H9 (cell line): ENCODE data around the gene BDNF. TPM values are rescaled to one million over a fixed set of nuclear protein-coding genes. Genes with fewer than 3 reads are reported as not detected.

Source experiments
- DNase-seq: peaks from one replicate; pipeline ENCODE4 v3.0.0-alpha.2; 2017
- H2AFZ ChIP-seq: one replicate; pipeline ENCODE4 v1.6.1; 2013; ENCODE audit warnings: mild to moderate bottlenecking, low read length, control low read depth, moderate library complexity
- H2AK5ac ChIP-seq: 2 replicates; pipeline ENCODE4 v1.6.1; 2013; ENCODE audit warnings: low read length, control low read depth, mixed read lengths; ENCODE audit not compliant: insufficient read length
- H2BK120ac ChIP-seq: one replicate; pipeline ENCODE4 v1.6.1; 2013; ENCODE audit warnings: low read depth, mild to moderate bottlenecking, low read length, control low read depth, inconsistent platforms; ENCODE audit not compliant: poor library complexity, severe bottlenecking
- H2BK12ac ChIP-seq: 2 replicates; pipeline ENCODE4 v1.6.1; 2013; ENCODE audit warnings: low read length, control low read depth, mixed read lengths, low read depth; ENCODE audit not compliant: insufficient read length
- H2BK15ac ChIP-seq: 2 replicates; pipeline ENCODE4 v1.6.1; 2013; ENCODE audit warnings: low read depth, low read length, control low read depth
- H2BK20ac ChIP-seq: one replicate; pipeline ENCODE4 v1.6.1; 2013; ENCODE audit warnings: low read depth, mild to moderate bottlenecking, low read length, control low read depth, inconsistent platforms; ENCODE audit not compliant: poor library complexity, severe bottlenecking
- H2BK5ac ChIP-seq: 2 replicates; pipeline ENCODE4 v1.6.1; 2013; ENCODE audit warnings: low read length, control low read depth, mixed read lengths; ENCODE audit not compliant: insufficient read length
- H3K14ac ChIP-seq: 2 replicates; pipeline ENCODE4 v1.6.1; 2013; ENCODE audit warnings: low read length, control low read depth; ENCODE audit not compliant: insufficient read depth
- H3K18ac ChIP-seq: 2 replicates; pipeline ENCODE4 v1.6.1; 2013; ENCODE audit warnings: low read depth, mild to moderate bottlenecking, mixed read lengths, low read length, control low read depth; ENCODE audit not compliant: insufficient read length
- H3K23ac ChIP-seq: 2 replicates; pipeline ENCODE4 v1.6.1; 2013; ENCODE audit warnings: low read length, control low read depth, mixed read lengths, low read depth; ENCODE audit not compliant: insufficient read length
- H3K23me2 ChIP-seq: 2 replicates; pipeline ENCODE4 v1.6.1; 2013; ENCODE audit warnings: low read depth, mild to moderate bottlenecking, mixed read lengths, low read length, control low read depth; ENCODE audit not compliant: insufficient read length, poor library complexity, severe bottlenecking
- H3K27ac ChIP-seq: 2 replicates; pipeline ENCODE4 v1.5.1; 2013; ENCODE audit warnings: low read length, control low read depth, mixed read lengths, low read depth; ENCODE audit not compliant: insufficient read length
- H3K27me3 ChIP-seq: 2 replicates; pipeline ENCODE4 v1.6.1; 2013; ENCODE audit warnings: low read length, control low read depth, inconsistent platforms; ENCODE audit not compliant: insufficient read depth
- H3K4ac ChIP-seq: 2 replicates; pipeline ENCODE4 v1.6.1; 2013; ENCODE audit warnings: low read depth, mild to moderate bottlenecking, control low read depth, inconsistent platforms, low read length, moderate library complexity
- H3K4me1 ChIP-seq: 2 replicates; pipeline ENCODE4 v1.6.1; 2013; ENCODE audit warnings: low read length, control low read depth, inconsistent platforms; ENCODE audit not compliant: insufficient read depth
- H3K4me2 ChIP-seq: 2 replicates; pipeline ENCODE4 v1.6.1; 2013; ENCODE audit warnings: low read length, control low read depth, mixed read lengths; ENCODE audit not compliant: insufficient read length, insufficient read depth
- H3K56ac ChIP-seq: 2 replicates; pipeline ENCODE4 v1.6.1; 2013; ENCODE audit warnings: low read depth, mild to moderate bottlenecking, mixed read lengths, low read length, control low read depth; ENCODE audit not compliant: insufficient read length
- H3K79me1 ChIP-seq: 2 replicates; pipeline ENCODE4 v1.6.1; 2013; ENCODE audit warnings: low read depth, mild to moderate bottlenecking, moderate library complexity, low read length, control low read depth, inconsistent platforms; ENCODE audit not compliant: insufficient read depth, poor library complexity, severe bottlenecking
- H3K79me2 ChIP-seq: 2 replicates; pipeline ENCODE4 v1.6.1; 2013; ENCODE audit warnings: low read length, control low read depth, inconsistent platforms; ENCODE audit not compliant: insufficient read depth
- H3K9ac ChIP-seq: 2 replicates; pipeline ENCODE4 v1.6.1; 2013; ENCODE audit warnings: low read length, control low read depth, mixed read lengths; ENCODE audit not compliant: insufficient read length; ENCODE audit errors: extremely low read depth
- H3K9me3 ChIP-seq: one replicate; pipeline ENCODE4 v1.6.1; 2013; ENCODE audit warnings: low read depth, low read length, inconsistent platforms; ENCODE audit not compliant: control insufficient read depth
- H3T11ph ChIP-seq: one replicate; pipeline ENCODE4 v1.6.1; 2013; ENCODE audit warnings: mild to moderate bottlenecking, low read length, control low read depth, inconsistent platforms
- H4K20me1 ChIP-seq: one replicate; pipeline ENCODE4 v1.6.1; 2013; ENCODE audit not compliant: control insufficient read depth, insufficient read length, insufficient read depth
- H4K5ac ChIP-seq: 2 replicates; pipeline ENCODE4 v1.6.1; 2013; ENCODE audit warnings: low read depth, mild to moderate bottlenecking, mixed read lengths, low read length, control low read depth; ENCODE audit not compliant: insufficient read length
- H4K8ac ChIP-seq: replicated peaks from 2 replicates; pipeline ENCODE4 v1.6.1; 2013; ENCODE audit warnings: low read length, control low read depth, mixed read lengths, low read depth; ENCODE audit not compliant: insufficient read length
- H4K91ac ChIP-seq: 2 replicates; pipeline ENCODE4 v1.6.1; 2013; ENCODE audit warnings: low read depth, mild to moderate bottlenecking, moderate library complexity, mixed read lengths, low read length, control low read depth; ENCODE audit not compliant: insufficient read length
- H3K27ac Mint-ChIP-seq, 3 experiments: 2 replicates in 2 of 3; 3 replicates in 1 of 3; pipeline ENCODE4 v1.8.0; 2020 to 2021; ENCODE audit warnings: mixed read lengths in 3 of 3, mild to moderate bottlenecking in 1 of 3, moderate library complexity in 1 of 3
- H3K27me3 Mint-ChIP-seq: 2 replicates; pipeline ENCODE4 v1.8.0; 2021; ENCODE audit warnings: low read depth, mild to moderate bottlenecking, moderate library complexity, mixed read lengths
- H3K36me3 Mint-ChIP-seq, 3 experiments: 2 replicates in 2 of 3; 3 replicates in 1 of 3; pipeline ENCODE4 v1.8.0; 2020 to 2021; ENCODE audit warnings: low read depth in 3 of 3, mixed read lengths in 3 of 3; ENCODE audit not compliant: insufficient read depth in 1 of 3
- H3K4me1 Mint-ChIP-seq, 2 experiments: 2 replicates each; pipeline ENCODE4 v1.8.0; 2020; ENCODE audit warnings: mixed read lengths in 2 of 2
- H3K4me3 Mint-ChIP-seq, 2 experiments: 2 replicates in 1 of 2; 3 replicates in 1 of 2; pipeline ENCODE4 v1.8.0; 2020 to 2021; ENCODE audit warnings: mild to moderate bottlenecking in 2 of 2, mixed read lengths in 2 of 2, moderate library complexity in 1 of 2
- H3K9me3 Mint-ChIP-seq, 2 experiments: 2 replicates in 1 of 2; 3 replicates in 1 of 2; pipeline ENCODE4 v1.8.0; 2020; ENCODE audit warnings: mild to moderate bottlenecking in 2 of 2, mixed read lengths in 2 of 2, moderate library complexity in 1 of 2
- CTCF ChIP-seq: fragments of 200-600 bp; sonication (generic); conservative IDR thresholded peaks from 3 replicates; pipeline ENCODE4 v1.8.0; 2021; ENCODE audit warnings: antibody characterized with exemption, mild to moderate bottlenecking
- WGBS: extraction: QIAGEN DNeasy Blood & Tissue Kit; methylation state at CpG from one replicate; pipeline ENCODE4 v1.1.7; 2013; ENCODE audit warnings: missing lambda C conversion rate, low lambda C conversion rate, mixed read lengths; ENCODE audit not compliant: insufficient read length; ENCODE audit errors: extremely low coverage; 5-methylcytosine and 5-hydroxymethylcytosine counted together
- total RNA-seq: library from RNA; stranded (reverse); gene quantifications from 2 replicates; pipeline ENCODE4 v1.2.1, GENCODE V29; 2021

The BDNF gene
- total RNA-seq, 1 experiment from 2014 or later = 2.7 TPM

GRCh38 chr11:27612932-27613880 lies 87.0 kb downstream of the BDNF start:
- Mint-ChIP-seq H3K27ac (peak overlapping the region; percentile 5 to 58 (median 49); a peak in 5 of 7 replicates), H3K4me1 (peaks cover 9 to 18% of the 10 kb centered on the region in 2 experiments), H3K4me3 (no peak overlapping the region), H3K27me3 (peaks cover 13% of the 10 kb centered on the region), H3K36me3 (peaks cover 20 to 25% (median 20%) of the 10 kb centered on the region in 3 experiments; a peak in 6 of 7 replicates), H3K9me3 (no peaks in the 10 kb centered on the region)
- Histone ChIP-seq H3K4me2 (no peak overlapping the region), H2AFZ (no peak overlapping the region), H3K23me2 (no peaks in the 10 kb centered on the region), H3K18ac (no peak overlapping the region), H2BK5ac (no peak overlapping the region), H3K9ac (no peak overlapping the region), H3T11ph (no peak overlapping the region), H3K4me1 (no peaks in the 10 kb centered on the region), H2BK20ac (no peak overlapping the region), H3K14ac (no peak overlapping the region), H4K20me1 (no peaks in the 10 kb centered on the region), H3K79me1 (no peaks in the 10 kb centered on the region), H3K27ac (no peak overlapping the region), H3K79me2 (no peaks in the 10 kb centered on the region), H2BK15ac (no peak overlapping the region), H4K91ac (no peak overlapping the region), H3K23ac (no peak overlapping the region), H3K56ac (no peak overlapping the region), H2BK12ac (no peak overlapping the region), H4K5ac (no peak overlapping the region), H2BK120ac (no peak overlapping the region), H2AK5ac (no peak overlapping the region), H3K9me3 (no peaks in the 10 kb centered on the region), H3K27me3 (no peaks in the 10 kb centered on the region), H4K8ac (no peak overlapping the region), H3K4ac (no peak overlapping the region)
- DNase-seq = no peak
- no CpG with 5 or more reads among the region's 9 CpGs for WGBS
- TF ChIP-seq CTCF = no peak
